WTC11 (cell line): ENCODE measurements around the gene IFNL4. TPM values are rescaled to one million over a fixed set of nuclear protein-coding genes. Genes with fewer than 3 reads are reported as not detected.

Experiments used
- ATAC-seq: fragments of 200-7000 bp; cut with Tn5 transposase; 2 replicates; pipeline ENCODE4 v1.10.0; 2021; ENCODE audit warnings: mild to moderate bottlenecking, moderate library complexity
- CTCF ChIA-PET: fragments of 300-600 bp; sonication (Branson Sonifier 250); formaldehyde crosslinking; loops from one replicate; lab custom pipeline; 2021; ENCODE audit warnings: antibody characterized with exemption; lab: Charles Lee
- POLR2A ChIA-PET: fragments of 350-600 bp; sonication (Branson Sonifier 250); formaldehyde crosslinking; loops from one replicate; lab custom pipeline; 2021; ENCODE audit warnings: antibody characterized with exemption; lab: Charles Lee
- DNase-seq: peaks from one replicate; pipeline ENCODE4 v3.0.0; 2021; ENCODE audit warnings: low spot score
- H3K27ac Mint-ChIP-seq: 2 replicates; pipeline ENCODE4 v1.8.0; 2021; ENCODE audit warnings: mixed read lengths
- H3K27me3 Mint-ChIP-seq: 2 replicates; pipeline ENCODE4 v1.8.0; 2021; ENCODE audit warnings: low read depth, mild to moderate bottlenecking, moderate library complexity, mixed read lengths
- H3K36me3 Mint-ChIP-seq: 2 replicates; pipeline ENCODE4 v1.8.0; 2021; ENCODE audit warnings: mixed read lengths
- H3K4me1 Mint-ChIP-seq: 2 replicates; pipeline ENCODE4 v1.8.0; 2022; ENCODE audit warnings: mixed read lengths
- H3K4me3 Mint-ChIP-seq: 2 replicates; pipeline ENCODE4 v1.8.0; 2021; ENCODE audit warnings: mild to moderate bottlenecking, moderate library complexity, mixed read lengths
- H3K9me3 Mint-ChIP-seq: 2 replicates; pipeline ENCODE4 v1.8.0; 2021; ENCODE audit warnings: mixed read lengths
- ATF1 ChIP-seq: sonication (generic); formaldehyde crosslinking; IDR thresholded peaks from 2 replicates; pipeline ENCODE4 v1.8.1; 2023; ENCODE audit warnings: mild to moderate bottlenecking, moderate library complexity, missing genetic modification reagents
- ATF3 ChIP-seq: sonication (generic); formaldehyde crosslinking; conservative IDR thresholded peaks from 2 replicates; pipeline ENCODE4 v1.8.1; 2022; ENCODE audit warnings: mild to moderate bottlenecking, missing genetic modification reagents
- CBFB ChIP-seq: sonication (generic); formaldehyde crosslinking; IDR thresholded peaks from 2 replicates; pipeline ENCODE4 v1.8.1; 2022; ENCODE audit warnings: mild to moderate bottlenecking, low read depth, missing genetic modification reagents
- CDX4 ChIP-seq: fragments of 250-450 bp; sonication (Bioruptor Pico); IDR thresholded peaks from 2 replicates; pipeline ENCODE4 v1.9.0; 2021; ENCODE audit warnings: moderate library complexity, mild to moderate bottlenecking, inconsistent platforms, borderline replicate concordance
- E2F4 ChIP-seq: sonication (generic); formaldehyde crosslinking; IDR thresholded peaks from 2 replicates; pipeline ENCODE4 v1.8.1; 2022; ENCODE audit warnings: low read depth, mild to moderate bottlenecking, moderate library complexity, missing genetic modification reagents, borderline replicate concordance
- E2F5 ChIP-seq: sonication (generic); formaldehyde crosslinking; IDR thresholded peaks from 2 replicates; pipeline ENCODE4 v1.8.1; 2022; ENCODE audit warnings: mild to moderate bottlenecking, moderate library complexity, missing genetic modification reagents
- ELF4 ChIP-seq: sonication (generic); formaldehyde crosslinking; IDR thresholded peaks from 2 replicates; pipeline ENCODE4 v1.8.1; 2022; ENCODE audit warnings: low read depth, mild to moderate bottlenecking, moderate library complexity, missing genetic modification reagents
- FOXK1 ChIP-seq: sonication (generic); formaldehyde crosslinking; IDR thresholded peaks from 2 replicates; pipeline ENCODE4 v1.8.0; 2022; ENCODE audit warnings: mild to moderate bottlenecking, moderate library complexity, missing genetic modification reagents
- GABPB1 ChIP-seq: sonication (generic); formaldehyde crosslinking; IDR thresholded peaks from 2 replicates; pipeline ENCODE4 v1.8.1; 2023; ENCODE audit warnings: mild to moderate bottlenecking, missing genetic modification reagents
- GTF2I ChIP-seq: fragments of 250-450 bp; sonication (Bioruptor Pico); conservative IDR thresholded peaks from 2 replicates; pipeline ENCODE4 v1.4.0; 2021; ENCODE audit warnings: mild to moderate bottlenecking
- HMGA2 ChIP-seq: fragments of 250-450 bp; sonication (Bioruptor Pico); IDR thresholded peaks from 2 replicates; pipeline ENCODE4 v1.4.0; 2021; ENCODE audit warnings: mild to moderate bottlenecking, moderate library complexity
- IRF1 ChIP-seq: sonication (generic); formaldehyde crosslinking; IDR thresholded peaks from 2 replicates; pipeline ENCODE4 v1.8.0; 2023; ENCODE audit warnings: missing genetic modification reagents
- JAZF1 ChIP-seq: fragments of 250-450 bp; sonication (Bioruptor Pico); IDR thresholded peaks from 2 replicates; pipeline ENCODE4 v1.9.0; 2021; ENCODE audit warnings: moderate library complexity, mild to moderate bottlenecking, inconsistent platforms
- MLX ChIP-seq: sonication (generic); formaldehyde crosslinking; IDR thresholded peaks from 2 replicates; pipeline ENCODE4 v1.8.1; 2023; ENCODE audit warnings: mild to moderate bottlenecking, missing genetic modification reagents, moderate library complexity
- MXD4 ChIP-seq: fragments of 250-450 bp; sonication (Bioruptor Pico); IDR thresholded peaks from 2 replicates; pipeline ENCODE4 v1.8.0; 2021; ENCODE audit warnings: mild to moderate bottlenecking, moderate library complexity, borderline replicate concordance
- NFYB ChIP-seq: sonication (generic); formaldehyde crosslinking; conservative IDR thresholded peaks from 2 replicates; pipeline ENCODE4 v1.8.0; 2022; ENCODE audit warnings: low read depth, missing genetic modification reagents
- PRRX2 ChIP-seq: fragments of 250-450 bp; sonication (Bioruptor Pico); IDR thresholded peaks from 2 replicates; pipeline ENCODE4 v1.8.0; 2021; ENCODE audit warnings: mild to moderate bottlenecking
- SMAD3 ChIP-seq: sonication (generic); formaldehyde crosslinking; IDR thresholded peaks from 2 replicates; pipeline ENCODE4 v1.8.0; 2022; ENCODE audit warnings: missing genetic modification reagents, mild to moderate bottlenecking, borderline replicate concordance
- SOX15 ChIP-seq: fragments of 250-450 bp; sonication (Bioruptor Pico); IDR thresholded peaks from 2 replicates; pipeline ENCODE4 v1.9.0; 2021; ENCODE audit warnings: mild to moderate bottlenecking
- TCF7 ChIP-seq: sonication (generic); formaldehyde crosslinking; IDR thresholded peaks from 2 replicates; pipeline ENCODE4 v1.8.0; 2022; ENCODE audit warnings: mild to moderate bottlenecking, low read depth, missing genetic modification reagents, moderate library complexity
- USF1 ChIP-seq: sonication (generic); formaldehyde crosslinking; IDR thresholded peaks from 2 replicates; pipeline ENCODE4 v1.8.0; 2022; ENCODE audit warnings: mild to moderate bottlenecking, missing genetic modification reagents
- ZBTB21 ChIP-seq: sonication (generic); formaldehyde crosslinking; IDR thresholded peaks from 2 replicates; pipeline ENCODE4 v1.8.1; 2023; ENCODE audit warnings: mild to moderate bottlenecking, missing genetic modification reagents, borderline replicate concordance
- ZNF219 ChIP-seq: sonication (generic); formaldehyde crosslinking; IDR thresholded peaks from 2 replicates; pipeline ENCODE4 v1.8.0; 2023; ENCODE audit warnings: missing genetic modification reagents, mild to moderate bottlenecking, borderline replicate concordance
- ZNF263 ChIP-seq: sonication (generic); formaldehyde crosslinking; IDR thresholded peaks from 2 replicates; pipeline ENCODE4 v1.8.1; 2022; ENCODE audit warnings: low read depth, mild to moderate bottlenecking, moderate library complexity, missing genetic modification reagents
- ZNF532 ChIP-seq: fragments of 250-450 bp; sonication (Bioruptor Pico); IDR thresholded peaks from 2 replicates; pipeline ENCODE4 v1.9.0; 2021; ENCODE audit warnings: mild to moderate bottlenecking, borderline replicate concordance
- total RNA-seq: library from RNA; stranded (reverse); gene quantifications from 3 replicates; pipeline ENCODE4 v1.2.3, GENCODE V29; 2021

IFNL4 gene
- total RNA-seq, 1 experiment from 2014 or later, result not detected

GRCh38 chr19:39232708-39233107 is 15.9 kb downstream of the IFNL4 start (continued):
- TF ChIP-seq ZNF263 (CRISPR knock-in tag) (no peak), USF1 (no peak), GABPB1 (CRISPR knock-in tag) (no peak)

- Mint-ChIP-seq H3K36me3 (no peaks in the 10 kb centered on the region), H3K4me3 (no peak overlapping the region), H3K27me3 (peaks cover 38% of the 10 kb centered on the region), H3K4me1 (no peaks in the 10 kb centered on the region), H3K9me3 (no peaks in the 10 kb centered on the region), H3K27ac (no peak overlapping the region)
- TF ChIP-seq MLX (CRISPR knock-in tag) (no peak), CBFB (CRISPR knock-in tag) (no peak), MXD4 (CRISPR knock-in tag) (no peak), SMAD3 (CRISPR knock-in tag) (no peak), FOXK1 (no peak), GTF2I (CRISPR knock-in tag) (no peak)
- no peak for DNase-seq
- no peak for ATAC-seq
- ChIA-PET POLR2A (no interaction called here), CTCF (no interaction called here)
Observed at GRCh38 chr19:39230096-39230764, 18.4 kb downstream of the IFNL4 start.

- ChIA-PET CTCF (interaction anchor here (0.7 to 1.8 kb wide), 5 partner anchors 23 to 103 kb away, joined by 3 to 10 read pairs (median 3); no protein-coding TSS in a partner anchor), POLR2A (no interaction called here)
- Mint-ChIP-seq H3K27me3 (peaks cover 41% of the 10 kb centered on the region), H3K9me3 (no peaks in the 10 kb centered on the region), H3K36me3 (no peaks in the 10 kb centered on the region), H3K4me1 (no peaks in the 10 kb centered on the region), H3K27ac (no peak overlapping the region), H3K4me3 (no peak overlapping the region)
- peak; percentile 26 for DNase-seq
- TF ChIP-seq E2F5 (CRISPR knock-in tag) (no peak), ELF4 (no peak), ATF1 (CRISPR knock-in tag) (no peak), ZNF532 (CRISPR knock-in tag) (no peak), ZBTB21 (CRISPR knock-in tag) (no peak), CBFB (CRISPR knock-in tag) (no peak), E2F4 (CRISPR knock-in tag) (no peak), NFYB (CRISPR knock-in tag) (no peak), TCF7 (CRISPR knock-in tag) (no peak), CDX4 (CRISPR knock-in tag) (no peak), HMGA2 (no peak), ATF3 (CRISPR knock-in tag) (no peak), JAZF1 (CRISPR knock-in tag) (no peak), IRF1 (no peak), ZNF219 (CRISPR knock-in tag) (no peak), PRRX2 (CRISPR knock-in tag) (no peak), SOX15 (CRISPR knock-in tag) (no peak)
- peak; percentile 39 for ATAC-seq
Observed at GRCh38 chr19:39224910-39225309, 23.7 kb downstream of the IFNL4 start.
